ENCODE results near the gene EDN1. TPM values are rescaled to one million over a fixed set of nuclear protein-coding genes. Genes with fewer than 3 reads are reported as not detected.

EDN1 gene
- total and polyA plus RNA-seq, 2 of the 4 experiments (the other 2 are of a cell fraction) = 5.6 to 9.0 TPM

GRCh38 chr6:12263403-12263802 lies 26.8 kb upstream of the EDN1 start:
- Histone ChIP-seq H3K9me1 (ENCODE audit: insufficient read depth, low read length) (peaks cover 7% of the 10 kb centered on the region; the same call in 1 of the 2 replicates), H3K9ac (ENCODE audit: low read depth, low read length) (no peak overlapping the region), H3K27me3 (ENCODE audit: control insufficient read depth, insufficient read depth, low read length) (no peaks in the 10 kb centered on the region), H2BK20ac (ENCODE audit: low read depth, low read length) (no peak overlapping the region), H3K79me1 (ENCODE audit: low read depth in 1 of 2, low read length in 2 of 2) (no peaks in the 10 kb centered on the region), H4K8ac (ENCODE audit: low read depth in 2 of 2, low read length in 2 of 2) (no peak overlapping the region), H2AK9ac (replicated peaks; ENCODE audit: low read depth, low read length, poor library complexity) (no peak overlapping the region), H3K4ac (ENCODE audit: low read depth, low read length) (no peak overlapping the region), H2BK5ac (ENCODE audit: low read depth, low read length, poor library complexity, severe bottlenecking) (no peak overlapping the region), H3K4me3 (ENCODE audit: insufficient read depth, low read depth, low read length) (no peak overlapping the region), H2AK5ac (ENCODE audit: low read depth, low read length) (no peak overlapping the region), H4K91ac (ENCODE audit: insufficient read depth, low read depth, low read length) (no peak overlapping the region), H3K36me3 (ENCODE audit: control insufficient read depth, insufficient read depth, low read length) (no peaks in the 10 kb centered on the region), H3K4me1 (ENCODE audit: control insufficient read depth, insufficient read depth, low read length) (peaks cover 1% of the 10 kb centered on the region; the same call in 1 of the 2 replicates), H2AFZ (replicated peaks; ENCODE audit: low read length, poor library complexity) (no peak overlapping the region), H2BK15ac (ENCODE audit: low read depth, low read length) (no peak overlapping the region), H2BK120ac (ENCODE audit: low read depth, low read length) (no peak overlapping the region), H3K4me2 (ENCODE audit: low read depth, low read length) (no peak overlapping the region), H3K23ac (ENCODE audit: low read depth, low read length) (no peak overlapping the region), H4K5ac (ENCODE audit: low read depth, low read length) (no peak overlapping the region), H3K9me3 (ENCODE audit: control insufficient read depth, insufficient read depth, low read length) (no peaks in the 10 kb centered on the region), H4K20me1 (ENCODE audit: insufficient read depth, low read length) (no peaks in the 10 kb centered on the region), H3K18ac (ENCODE audit: low read depth, low read length) (no peak overlapping the region), H3K27ac (ENCODE audit: insufficient read depth, low read length) (no peak overlapping the region), H3K56ac (ENCODE audit: extremely low read depth, insufficient read depth, low read length) (no peak overlapping the region), H3K14ac (replicated peaks; ENCODE audit: low read depth, low read length) (no peak overlapping the region)
- POLR2A ChIA-PET (ENCODE audit: unreplicated experiment) = no interaction called here
- TF ChIP-seq NFE2L2 (IDR thresholded peaks at IDR 0.05; ENCODE audit: low read depth, low read length) = no peak
- no peak for TF ChIP-seq SMC3 (IDR thresholded peaks at IDR 0.05; ENCODE audit: low read depth, low read length)
- TF ChIP-seq POLR2A (IDR thresholded peaks at IDR 0.05; ENCODE audit: low read depth, low read length) = no peak
- TF ChIP-seq MAFK (IDR thresholded peaks at IDR 0.05; ENCODE audit: low read depth, low read length) = no peak
- no peak for TF ChIP-seq CTCF (conservative IDR thresholded peaks at IDR 0.05; ENCODE audit: low read depth, low read length)
- in situ Hi-C loops (cut with MboI; ENCODE audit: low sequenced_read_pairs) (no loop called here), dilution Hi-C loops (cut with HindIII; ENCODE audit: low sequenced_read_pairs, unreplicated experiment) (no loop called here), intact Hi-C loops (cut with micrococcal nuclease) (no loop called here)
- ATAC-seq (ENCODE audit: low read depth) = no peak
- no peak for DNase-seq
- no TSS peak for BruUV-seq (replicated peaks)
- WGBS, 2 experiments (ENCODE audit: extremely low coverage in 2 of 2, insufficient read length in 1 of 2) = no CpG with 5 or more reads among the region's 2 CpGs
- CTCF ChIA-PET = no interaction called here

Measured in IMR-90 (cell line).